Mesenchymal stem cell (in vitro differentiated cells and primary cell): ENCODE measurements around the gene BDKRB2.

Experiments used
- DNase-seq: peaks from one replicate; pipeline ENCODE4 v3.0.0-alpha.2; 2013
- H2AFZ ChIP-seq: one replicate; pipeline ENCODE4 v1.6.1; 2013; ENCODE audit warnings: low read depth, mild to moderate bottlenecking, control low read depth, inconsistent platforms, low read length, moderate library complexity
- H2AK5ac ChIP-seq: 2 replicates; pipeline ENCODE4 v1.6.1; 2013; ENCODE audit warnings: low read length, moderate library complexity, mild to moderate bottlenecking, inconsistent platforms; ENCODE audit not compliant: severe bottlenecking
- H2BK120ac ChIP-seq: one replicate; pipeline ENCODE4 v1.6.1; 2013; ENCODE audit warnings: low read depth, mild to moderate bottlenecking, inconsistent platforms, low read length, moderate library complexity
- H2BK12ac ChIP-seq, 2 experiments: one replicate each; pipeline ENCODE4 v1.6.1; 2013; ENCODE audit warnings: inconsistent platforms in 2 of 2, low read length in 2 of 2, mild to moderate bottlenecking in 2 of 2, moderate library complexity in 2 of 2, control low read depth in 1 of 2
- H2BK15ac ChIP-seq: one replicate; pipeline ENCODE4 v1.6.1; 2013; ENCODE audit warnings: mild to moderate bottlenecking, low read depth, inconsistent platforms; ENCODE audit not compliant: poor library complexity, severe bottlenecking
- H2BK5ac ChIP-seq: 2 replicates; pipeline ENCODE4 v1.6.1; 2013; ENCODE audit warnings: low read depth, mild to moderate bottlenecking, low read length, control low read depth, inconsistent platforms; ENCODE audit not compliant: poor library complexity, severe bottlenecking
- H3K14ac ChIP-seq, 2 experiments: one replicate each; pipeline ENCODE4 v1.6.1; 2013; ENCODE audit warnings: inconsistent platforms in 2 of 2, low read length in 2 of 2, control low read depth in 1 of 2, mild to moderate bottlenecking in 1 of 2, moderate library complexity in 1 of 2
- H3K18ac ChIP-seq, 2 experiments: one replicate each; pipeline ENCODE4 v1.6.1; 2013; ENCODE audit warnings: inconsistent platforms in 2 of 2, low read length in 2 of 2, control low read depth in 1 of 2, low read depth in 1 of 2, mild to moderate bottlenecking in 1 of 2
- H3K23ac ChIP-seq, 2 experiments: one replicate each; pipeline ENCODE4 v1.6.1; 2013; ENCODE audit warnings: inconsistent platforms in 2 of 2, low read length in 2 of 2, mild to moderate bottlenecking in 2 of 2, moderate library complexity in 2 of 2, control low read depth in 1 of 2
- H3K27ac ChIP-seq: 2 replicates; pipeline ENCODE4 v1.5.1; 2013; ENCODE audit warnings: mild to moderate bottlenecking, moderate library complexity, low read length, control low read depth, inconsistent platforms; ENCODE audit not compliant: poor library complexity, severe bottlenecking
- H3K27me3 ChIP-seq, 2 experiments: 2 replicates each; pipeline versions ENCODE4 v1.6.1 to v1.7.0; 2013; ENCODE audit warnings: low read length in 2 of 2, mild to moderate bottlenecking in 2 of 2, moderate library complexity in 2 of 2, control low read depth in 1 of 2, inconsistent platforms in 1 of 2; ENCODE audit not compliant: control insufficient read depth in 1 of 2, insufficient read depth in 1 of 2
- H3K36me3 ChIP-seq, 2 experiments: 2 replicates each; pipeline versions ENCODE4 v1.6.1 to v1.7.0; 2013; ENCODE audit warnings: low read length in 2 of 2, control low read depth in 1 of 2, inconsistent platforms in 1 of 2, low read depth in 1 of 2, mild to moderate bottlenecking in 1 of 2; ENCODE audit not compliant: insufficient read depth in 2 of 2, control insufficient read depth in 1 of 2
- H3K4ac ChIP-seq, 2 experiments: one replicate each; pipeline ENCODE4 v1.6.1; 2013; ENCODE audit warnings: inconsistent platforms in 2 of 2, low read length in 2 of 2, mild to moderate bottlenecking in 2 of 2, moderate library complexity in 2 of 2, control low read depth in 1 of 2, low read depth in 1 of 2
- H3K4me1 ChIP-seq: 2 replicates; pipeline ENCODE4 v1.6.1; 2013; ENCODE audit warnings: low read depth, low read length, control low read depth; ENCODE audit not compliant: control insufficient read depth, insufficient read depth
- H3K4me2 ChIP-seq: 2 replicates; pipeline ENCODE4 v1.6.1; 2013; ENCODE audit warnings: low read length, mild to moderate bottlenecking, inconsistent platforms; ENCODE audit not compliant: poor library complexity, severe bottlenecking
- H3K4me3 ChIP-seq, 2 experiments: 2 replicates each; pipeline versions ENCODE4 v1.5.1 to v1.7.0; 2013; ENCODE audit warnings: low read length in 2 of 2, mild to moderate bottlenecking in 2 of 2, control low read depth in 1 of 2, low read depth in 1 of 2; ENCODE audit not compliant: insufficient read depth in 1 of 2
- H3K79me1 ChIP-seq: replicated peaks from 2 replicates; pipeline ENCODE4 v1.6.1; 2013; ENCODE audit warnings: mild to moderate bottlenecking, control low read depth, low read length, inconsistent platforms; ENCODE audit not compliant: poor library complexity, severe bottlenecking
- H3K9ac ChIP-seq: 2 replicates; pipeline ENCODE4 v1.7.0; 2013; ENCODE audit warnings: mild to moderate bottlenecking, low read length, moderate library complexity
- H3K9me3 ChIP-seq: 2 replicates; pipeline ENCODE4 v1.7.0; 2013; ENCODE audit warnings: mild to moderate bottlenecking, low read length; ENCODE audit not compliant: control insufficient read depth
- H4K8ac ChIP-seq: one replicate; pipeline ENCODE4 v1.6.1; 2013; ENCODE audit warnings: inconsistent platforms, mild to moderate bottlenecking, low read length, moderate library complexity
- H4K91ac ChIP-seq: one replicate; pipeline ENCODE4 v1.6.1; 2013; ENCODE audit warnings: mild to moderate bottlenecking, low read length, inconsistent platforms
- WGBS: methylation state at CpG from one replicate; pipeline ENCODE4 v1.1.7; 2013; ENCODE audit warnings: mixed read lengths; 5-methylcytosine and 5-hydroxymethylcytosine counted together

BDKRB2 gene

DNA sequence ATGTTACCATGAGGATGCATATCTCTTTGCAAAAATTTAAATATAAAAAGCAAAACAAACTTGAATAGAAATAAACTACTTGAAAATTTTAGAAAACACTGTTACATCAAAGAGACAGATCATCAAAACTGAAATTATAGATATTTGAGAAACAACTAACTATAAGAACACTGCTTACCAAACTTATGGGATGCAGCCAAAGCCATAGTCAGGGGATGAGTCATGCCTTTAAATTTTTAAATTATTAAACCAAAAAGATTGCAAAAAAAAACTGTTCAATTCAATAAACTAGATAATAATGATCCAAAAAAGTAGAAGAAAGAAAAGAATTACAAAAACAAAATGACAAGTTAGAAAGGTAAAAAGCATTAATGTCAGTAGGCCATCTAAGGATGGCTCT lies 7.5 kb downstream of the BDKRB2 start:
- Histone ChIP-seq H3K36me3 (peaks cover 51 to 98% of the 10 kb centered on the region in 2 experiments), H3K4me3 (no peak overlapping the region), H3K27ac (no peak overlapping the region), H3K4me2 (no peak overlapping the region), H4K8ac (no peak overlapping the region), H2BK5ac (no peak overlapping the region), H2AK5ac (no peak overlapping the region), H3K9me3 (peaks cover 6% of the 10 kb centered on the region), H3K4ac (no peak overlapping the region), H3K9ac (no peak overlapping the region), H2AFZ (no peak overlapping the region), H2BK120ac (no peak overlapping the region), H3K27me3 (no peaks in the 10 kb centered on the region), H3K79me1 (peaks cover 40% of the 10 kb centered on the region), H4K91ac (no peak overlapping the region), H3K4me1 (peaks cover 19% of the 10 kb centered on the region), H2BK15ac (no peak overlapping the region), H3K18ac (no peak overlapping the region), H3K23ac (no peak overlapping the region), H3K14ac (no peak overlapping the region), H2BK12ac (no peak overlapping the region)
- DNase-seq, result no peak

DNA sequence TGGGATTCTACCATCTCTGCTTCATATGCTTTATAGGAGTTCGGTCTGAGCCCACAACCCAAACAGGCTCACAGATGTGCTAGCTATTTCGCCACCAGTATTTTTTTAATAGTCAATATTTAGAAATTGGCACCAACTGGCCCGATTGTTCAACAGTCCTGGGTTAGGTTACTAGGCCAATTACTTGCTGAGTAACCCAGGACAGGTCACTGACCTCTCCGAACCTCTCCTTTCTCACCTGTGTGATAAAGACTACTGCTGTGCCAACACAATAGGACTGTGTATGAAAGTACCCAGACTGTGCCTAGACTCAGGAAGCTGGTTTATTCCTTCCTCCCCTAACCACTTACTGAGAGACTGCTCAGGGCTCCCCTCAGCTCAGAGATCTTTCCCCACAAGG lies 8.3 kb downstream of the BDKRB2 start:
- 87% methylated on average over 4 of the region's 4 CpGs for WGBS
- H2BK5ac ChIP-seq, result no peak overlapping the region
- H3K4ac ChIP-seq, result no peak overlapping the region
- H2BK15ac ChIP-seq, result no peak overlapping the region
- no peaks in the 10 kb centered on the region for H3K27me3 ChIP-seq
- no peak overlapping the region for H3K23ac ChIP-seq
- no peak overlapping the region for H2BK120ac ChIP-seq
- H3K79me1 ChIP-seq, result peaks cover 47% of the 10 kb centered on the region
- no peak overlapping the region for H2AK5ac ChIP-seq
- peak overlapping the region; percentile 0 for H3K9ac ChIP-seq
- peaks cover 57 to 98% of the 10 kb centered on the region in 2 experiments for H3K36me3 ChIP-seq
- peaks cover 17% of the 10 kb centered on the region for H3K4me1 ChIP-seq
- peaks cover 6% of the 10 kb centered on the region for H3K9me3 ChIP-seq
- no peak overlapping the region for H4K91ac ChIP-seq
- no peak overlapping the region for H3K4me2 ChIP-seq
- no peak overlapping the region for H4K8ac ChIP-seq
- H3K14ac ChIP-seq, result no peak overlapping the region
- no peak for DNase-seq
- no peak overlapping the region for H2BK12ac ChIP-seq
- H3K18ac ChIP-seq, result no peak overlapping the region
- no peak overlapping the region for H3K4me3 ChIP-seq
- H2AFZ ChIP-seq, result no peak overlapping the region
- H3K27ac ChIP-seq, result no peak overlapping the region

DNA sequence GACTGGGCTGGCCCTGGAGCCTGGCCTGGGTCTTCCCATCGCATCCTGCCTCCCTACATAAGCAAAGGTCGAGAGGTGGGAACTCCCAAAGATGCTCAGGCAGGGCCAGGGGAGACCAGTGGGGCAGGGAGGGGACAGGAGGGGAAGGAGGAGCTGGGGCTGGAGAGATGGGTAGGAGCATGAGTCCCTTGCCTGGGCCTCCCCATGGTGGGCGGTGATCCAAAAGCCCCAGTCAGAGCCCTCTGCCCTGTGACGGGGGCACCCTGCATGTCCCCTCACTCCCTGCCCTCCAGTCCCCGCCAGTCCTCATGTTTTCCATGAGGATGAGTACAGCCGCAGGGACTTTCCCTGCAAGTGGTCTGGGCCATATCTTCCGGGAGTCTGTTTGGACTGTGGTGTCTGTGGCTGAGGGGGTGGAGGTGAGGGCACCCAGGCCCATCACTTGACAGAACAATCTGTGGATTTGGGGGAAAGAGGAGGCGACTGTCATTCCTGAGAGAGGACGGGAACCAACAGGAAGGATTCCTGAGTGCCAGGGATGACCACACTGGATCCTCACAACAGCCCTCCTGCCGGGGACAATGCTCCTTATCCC lies 9.3 kb downstream of the BDKRB2 start:
- Histone ChIP-seq H3K4me1 (peaks cover 16% of the 10 kb centered on the region), H3K14ac (peak overlapping the region in 1 of 2 experiments; percentile 10), H4K8ac (no peak overlapping the region), H3K27ac (no peak overlapping the region), H3K36me3 (peaks cover 51 to 97% of the 10 kb centered on the region in 2 experiments), H3K9me3 (peaks cover 6% of the 10 kb centered on the region), H4K91ac (no peak overlapping the region), H3K27me3 (no peaks in the 10 kb centered on the region), H3K23ac (no peak overlapping the region), H2AK5ac (no peak overlapping the region), H2AFZ (no peak overlapping the region), H2BK5ac (no peak overlapping the region), H3K4ac (no peak overlapping the region), H2BK120ac (no peak overlapping the region), H3K9ac (peak overlapping the region; percentile 54), H2BK12ac (no peak overlapping the region), H3K4me2 (no peak overlapping the region), H2BK15ac (no peak overlapping the region), H3K79me1 (peaks cover 50% of the 10 kb centered on the region), H3K4me3 (no peak overlapping the region), H3K18ac (no peak overlapping the region)
- peak; percentile 44 for DNase-seq
- 87% methylated on average over 10 of the region's 10 CpGs for WGBS

DNA sequence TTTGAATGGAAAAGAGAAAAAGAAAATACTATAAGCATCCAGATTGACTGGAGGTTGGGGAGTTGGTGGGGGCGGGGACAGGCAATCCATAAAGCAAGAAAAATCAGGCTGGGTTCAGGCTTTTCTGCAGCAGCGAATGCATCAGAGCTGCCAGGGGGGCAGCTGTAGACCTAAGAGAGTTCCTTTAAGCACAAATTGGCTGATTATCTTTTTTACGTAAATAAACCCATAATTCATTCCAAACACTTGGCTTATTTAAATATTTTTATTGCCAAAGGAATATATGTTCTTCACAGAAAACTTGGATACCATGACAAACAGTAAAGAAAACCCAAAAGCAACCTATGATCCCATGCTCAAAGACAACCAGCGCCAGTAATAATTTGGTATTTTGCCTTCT lies 10.2 kb downstream of the BDKRB2 start:
- no peak overlapping the region for H3K14ac ChIP-seq
- peak overlapping the region; percentile 54 for H3K9ac ChIP-seq
- H3K9me3 ChIP-seq, result peaks cover 6% of the 10 kb centered on the region
- peaks cover 52% of the 10 kb centered on the region for H3K79me1 ChIP-seq
- H3K4ac ChIP-seq, result no peak overlapping the region
- H3K27ac ChIP-seq, result no peak overlapping the region
- no peak overlapping the region for H2BK120ac ChIP-seq
- peaks cover 22% of the 10 kb centered on the region for H3K4me1 ChIP-seq
- H3K4me3 ChIP-seq, result no peak overlapping the region
- peaks cover 51 to 97% of the 10 kb centered on the region in 2 experiments for H3K36me3 ChIP-seq
- H2AK5ac ChIP-seq, result peak overlapping the region; percentile 49
- no peak overlapping the region for H2AFZ ChIP-seq
- H4K8ac ChIP-seq, result no peak overlapping the region
- H3K18ac ChIP-seq, result no peak overlapping the region
- WGBS, result 92% methylated on average over 3 of the region's 4 CpGs
- no peak overlapping the region for H3K4me2 ChIP-seq
- H3K23ac ChIP-seq, result no peak overlapping the region
- H2BK15ac ChIP-seq, result no peak overlapping the region
- no peaks in the 10 kb centered on the region for H3K27me3 ChIP-seq
- no peak overlapping the region for H4K91ac ChIP-seq
- H2BK5ac ChIP-seq, result no peak overlapping the region
- no peak for DNase-seq
- no peak overlapping the region for H2BK12ac ChIP-seq
